Activated CD4-positive, alpha-beta T cell treated with anti-CD3 and anti-CD28 coated beads, Interleukin-2, amount 10 ng/mL, durations not matched to agents 7 days and 5 days (primary cell): Measurements from ENCODE around the gene MATN1. TPM values are rescaled to one million over a fixed set of nuclear protein-coding genes. Genes with fewer than 3 reads are reported as not detected.
A peak's percentile ranks its signal among the peaks of the same experiment; 100 is the strongest.

Source experiments
- CTCF ChIA-PET: fragments of 350-600 bp; sonication (Branson Sonifier 250); formaldehyde crosslinking; loops from one replicate; lab custom pipeline; 2021; ENCODE audit warnings: antibody characterized with exemption; lab: Charles Lee
- POLR2A ChIA-PET: fragments of 350-600 bp; sonication (Branson Sonifier 250); formaldehyde crosslinking; loops from one replicate; lab custom pipeline; 2021; ENCODE audit warnings: antibody characterized with exemption; lab: Charles Lee
- DNase-seq: peaks from one replicate; pipeline ENCODE4 v3.0.0-alpha.2; 2020
- H3K27ac Mint-ChIP-seq: one replicate; pipeline ENCODE4 v1.8.0; 2021; ENCODE audit warnings: mild to moderate bottlenecking, moderate library complexity, mixed read lengths
- H3K27me3 Mint-ChIP-seq: one replicate; pipeline ENCODE4 v1.8.0; 2021; ENCODE audit warnings: mixed read lengths
- H3K36me3 Mint-ChIP-seq: one replicate; pipeline ENCODE4 v1.8.0; 2021; ENCODE audit warnings: low read depth, mixed read lengths
- H3K4me1 Mint-ChIP-seq: one replicate; pipeline ENCODE4 v1.8.0; 2021; ENCODE audit warnings: mixed read lengths
- H3K4me3 Mint-ChIP-seq: one replicate; pipeline ENCODE4 v1.8.0; 2021; ENCODE audit warnings: mild to moderate bottlenecking, moderate library complexity, mixed read lengths
- H3K9me3 Mint-ChIP-seq: one replicate; pipeline ENCODE4 v1.8.0; 2021; ENCODE audit warnings: mixed read lengths
- total RNA-seq, 2 experiments: library from RNA; stranded (reverse); gene quantifications; one replicate each; pipeline ENCODE4 v1.2.3, GENCODE V29; 2021

MATN1 gene
- total RNA-seq, 2 experiments from 2014 or later: not detected

- ChIA-PET POLR2A (no interaction called here), CTCF (interaction anchor here (1.1 to 1.5 kb wide), 3 partner anchors 19 to 49 kb away, joined by 3 to 7 read pairs (median 3); no protein-coding TSS in a partner anchor)
- H3K27ac Mint-ChIP-seq: peak overlapping the region; percentile 52
These were observed 10.1 kb upstream of the MATN1 start for GRCh38 chr1:30733493-30733892.

GRCh38 chr1:30732277-30732996, 9.1 kb upstream of the MATN1 start:
- DNase-seq: no peak
- Mint-ChIP-seq H3K36me3 (peaks cover 43% of the 10 kb centered on the region), H3K27me3 (no peaks in the 10 kb centered on the region), H3K27ac (peak overlapping the region; percentile 72), H3K4me3 (no peak overlapping the region), H3K9me3 (no peaks in the 10 kb centered on the region), H3K4me1 (peaks cover 12% of the 10 kb centered on the region)
- ChIA-PET POLR2A (no interaction called here), CTCF (interaction anchor here (0.8 to 6.5 kb wide), 5 partner anchors 10 to 50 kb away, joined by 3 to 40 read pairs (median 3); no protein-coding TSS in a partner anchor)

More at GRCh38 chr1:30733493-30733892, 10.1 kb upstream of the MATN1 start:
- no peak for DNase-seq
- Mint-ChIP-seq H3K4me1 (peaks cover 21% of the 10 kb centered on the region), H3K36me3 (peaks cover 54% of the 10 kb centered on the region), H3K9me3 (no peaks in the 10 kb centered on the region), H3K27me3 (no peaks in the 10 kb centered on the region), H3K4me3 (no peak overlapping the region)

GRCh38 chr1:30731806-30732276, 8.5 kb upstream of the MATN1 start:
- DNase-seq: no peak
- Mint-ChIP-seq H3K27me3 (no peaks in the 10 kb centered on the region), H3K27ac (peak overlapping the region; percentile 68), H3K36me3 (peaks cover 38% of the 10 kb centered on the region), H3K4me1 (peaks cover 7% of the 10 kb centered on the region), H3K9me3 (no peaks in the 10 kb centered on the region), H3K4me3 (no peak overlapping the region)
- CTCF ChIA-PET: interaction anchor here (6.5 kb wide), 1 partner anchor 13 kb away, joined by 40 read pairs; no protein-coding TSS in a partner anchor
- POLR2A ChIA-PET: no interaction called here

GRCh38 chr1:30731109-30731805, 7.9 kb upstream of the MATN1 start:
- CTCF ChIA-PET: interaction anchor here (1.2 to 6.5 kb wide), 2 partner anchors 12 to 24 kb away, joined by 3 to 40 read pairs; no protein-coding TSS in a partner anchor
- H3K9me3 Mint-ChIP-seq: no peaks in the 10 kb centered on the region
- H3K4me1 Mint-ChIP-seq: peaks cover 5% of the 10 kb centered on the region
- no peaks in the 10 kb centered on the region for H3K27me3 Mint-ChIP-seq
- no peak for DNase-seq
- POLR2A ChIA-PET: no interaction called here
- peaks cover 32% of the 10 kb centered on the region for H3K36me3 Mint-ChIP-seq
- no peak overlapping the region for H3K4me3 Mint-ChIP-seq
- H3K27ac Mint-ChIP-seq: peak overlapping the region; percentile 68

GRCh38 chr1:30730346-30731108, 7.1 kb upstream of the MATN1 start:
- no peak overlapping the region for H3K4me3 Mint-ChIP-seq
- H3K27ac Mint-ChIP-seq: no peak overlapping the region
- H3K9me3 Mint-ChIP-seq: no peaks in the 10 kb centered on the region
- ChIA-PET POLR2A (interaction anchor here (0.6 kb wide), 1 partner anchor 198 kb away, joined by 3 read pairs; no protein-coding TSS in a partner anchor), CTCF (interaction anchor here (1.0 to 6.5 kb wide), 6 partner anchors 11 to 49 kb away, joined by 3 to 40 read pairs (median 4); no protein-coding TSS in a partner anchor)
- peaks cover 26% of the 10 kb centered on the region for H3K36me3 Mint-ChIP-seq
- H3K4me1 Mint-ChIP-seq: peaks cover 5% of the 10 kb centered on the region
- H3K27me3 Mint-ChIP-seq: no peaks in the 10 kb centered on the region
- DNase-seq: no peak

GRCh38 chr1:30729901-30730300, 6.5 kb upstream of the MATN1 start:
- ChIA-PET CTCF (interaction anchor here (1.0 to 6.5 kb wide), 5 partner anchors 11 to 50 kb away, joined by 4 to 40 read pairs (median 5); no protein-coding TSS in a partner anchor), POLR2A (interaction anchor here (0.6 to 0.7 kb wide), 2 partner anchors 148 to 198 kb away, joined by 3 read pairs; no protein-coding TSS in a partner anchor)
- Mint-ChIP-seq H3K36me3 (peaks cover 20% of the 10 kb centered on the region), H3K27ac (no peak overlapping the region), H3K4me1 (peaks cover 5% of the 10 kb centered on the region), H3K4me3 (no peak overlapping the region), H3K9me3 (no peaks in the 10 kb centered on the region), H3K27me3 (no peaks in the 10 kb centered on the region)
- DNase-seq: no peak

GRCh38 chr1:30728832-30729638, 5.7 kb upstream of the MATN1 start:
- no peak for DNase-seq
- H3K9me3 Mint-ChIP-seq: no peaks in the 10 kb centered on the region
- CTCF ChIA-PET: interaction anchor here (1.0 to 6.5 kb wide), 6 partner anchors 10 to 51 kb away, joined by 4 to 40 read pairs (median 5); partner anchors contain the start of gene LAPTM5
- no peaks in the 10 kb centered on the region for H3K27me3 Mint-ChIP-seq
- no peak overlapping the region for H3K27ac Mint-ChIP-seq
- no peak overlapping the region for H3K4me3 Mint-ChIP-seq
- peaks cover 5% of the 10 kb centered on the region for H3K4me1 Mint-ChIP-seq
- POLR2A ChIA-PET: interaction anchor here (0.7 kb wide), 1 partner anchor 149 kb away, joined by 3 read pairs; no protein-coding TSS in a partner anchor
- peaks cover 12% of the 10 kb centered on the region for H3K36me3 Mint-ChIP-seq

GRCh38 chr1:30728340-30728739, 5.0 kb upstream of the MATN1 start:
- Mint-ChIP-seq H3K27me3 (no peaks in the 10 kb centered on the region), H3K4me1 (peaks cover 5% of the 10 kb centered on the region), H3K4me3 (no peak overlapping the region), H3K36me3 (peaks cover 9% of the 10 kb centered on the region), H3K27ac (no peak overlapping the region), H3K9me3 (no peaks in the 10 kb centered on the region)
- DNase-seq: no peak
- ChIA-PET POLR2A (no interaction called here), CTCF (interaction anchor here (0.8 to 6.5 kb wide), 5 partner anchors 9 to 54 kb away, joined by 3 to 40 read pairs (median 4); partner anchors contain the start of gene LAPTM5)

- CTCF ChIA-PET: interaction anchor here (0.8 to 6.5 kb wide), 7 partner anchors 9 to 74 kb away, joined by 3 to 40 read pairs (median 4); partner anchors contain the start of gene LAPTM5
These were observed 4.4 kb upstream of the MATN1 start for GRCh38 chr1:30727824-30728223.

GRCh38 chr1:30726773-30727684, 3.6 kb upstream of the MATN1 start:
- POLR2A ChIA-PET: no interaction called here
- Mint-ChIP-seq H3K27ac (no peak overlapping the region), H3K4me3 (no peak overlapping the region)

More at GRCh38 chr1:30727824-30728223, 4.4 kb upstream of the MATN1 start:
- H3K4me3 Mint-ChIP-seq: no peak overlapping the region
- H3K4me1 Mint-ChIP-seq: peaks cover 5% of the 10 kb centered on the region
- H3K36me3 Mint-ChIP-seq: peaks cover 6% of the 10 kb centered on the region
- POLR2A ChIA-PET: no interaction called here
- H3K27me3 Mint-ChIP-seq: no peaks in the 10 kb centered on the region
- no peak for DNase-seq
- H3K9me3 Mint-ChIP-seq: no peaks in the 10 kb centered on the region
- no peak overlapping the region for H3K27ac Mint-ChIP-seq

More at GRCh38 chr1:30726773-30727684, 3.6 kb upstream of the MATN1 start:
- no peaks in the 10 kb centered on the region for H3K27me3 Mint-ChIP-seq
- H3K4me1 Mint-ChIP-seq: peaks cover 3% of the 10 kb centered on the region
- CTCF ChIA-PET: interaction anchor here (1.2 to 6.5 kb wide), 10 partner anchors 8 to 185 kb away, joined by 3 to 40 read pairs (median 4); partner anchors contain the start of gene LAPTM5
- DNase-seq: no peak
- H3K36me3 Mint-ChIP-seq: no peaks in the 10 kb centered on the region
- H3K9me3 Mint-ChIP-seq: no peaks in the 10 kb centered on the region
